PC-3 (cell line): ENCODE data around the gene ARNT2. TPM values are rescaled to one million over a fixed set of nuclear protein-coding genes. Genes with fewer than 3 reads are reported as not detected.

ENCODE experiments used
- ATAC-seq: fragments of 200-7000 bp; cut with Tn5 transposase; 2 replicates; pipeline ENCODE4 v1.9.1; 2020; ENCODE audit warnings: mild to moderate bottlenecking, moderate library complexity
- BruUV-seq: library from RNA; stranded (reverse); fragments of 400-500 nt; replicated peaks from 2 replicates; lab custom pipeline; 2021; lab: Mats Ljungman, UMichigan
- CTCF ChIA-PET: fragments of 300-600 bp; sonication (Branson Sonifier 250); formaldehyde crosslinking; loops from one replicate; lab custom pipeline; 2022; ENCODE audit warnings: antibody characterized with exemption; lab: Charles Lee
- POLR2A ChIA-PET: fragments of 300-600 bp; sonication (Branson Sonifier 250); formaldehyde crosslinking; loops from one replicate; lab custom pipeline; 2022; ENCODE audit warnings: antibody characterized with exemption; ENCODE audit not compliant: unreplicated experiment; lab: Charles Lee
- DNase-seq: peaks from one replicate; pipeline ENCODE4 v3.0.0-alpha.2; 2015
- H2AFZ ChIP-seq: fragments of 300-600 bp; sonication (generic); 2 replicates; pipeline ENCODE4 v1.6.0; 2016; ENCODE audit warnings: antibody characterized with exemption, low read length
- H3F3A ChIP-seq: fragments of 300-600 bp; sonication (generic); one replicate; pipeline ENCODE4 v1.6.0; 2017; ENCODE audit warnings: antibody characterized with exemption, low read length, control low read depth, mild to moderate bottlenecking; ENCODE audit not compliant: unreplicated experiment
- H3K27ac ChIP-seq: fragments of 300-600 bp; sonication (generic); 2 replicates; pipeline ENCODE4 v1.5.1; 2016; ENCODE audit warnings: mild to moderate bottlenecking, low read length
- H3K27me3 ChIP-seq: fragments of 300-600 bp; sonication (generic); 2 replicates; pipeline ENCODE4 v1.6.1; 2016; ENCODE audit warnings: low read length, mixed read lengths
- H3K36me3 ChIP-seq: fragments of 300-600 bp; sonication (generic); 2 replicates; pipeline ENCODE4 v1.6.1; 2016; ENCODE audit warnings: low read depth, mixed run types, low read length, mixed read lengths
- H3K4me1 ChIP-seq: fragments of 300-600 bp; sonication (generic); 2 replicates; pipeline ENCODE4 v1.5.1; 2016; ENCODE audit warnings: low read length; ENCODE audit not compliant: insufficient read depth
- H3K4me2 ChIP-seq: fragments of 300-600 bp; sonication (generic); 2 replicates; pipeline ENCODE4 v1.6.0; 2016; ENCODE audit warnings: low read length
- H3K4me3 ChIP-seq: fragments of 300-600 bp; sonication (generic); 2 replicates; pipeline ENCODE4 v1.5.1; 2016; ENCODE audit warnings: mild to moderate bottlenecking, low read length, mixed read lengths
- H3K79me2 ChIP-seq: fragments of 300-600 bp; sonication (generic); 2 replicates; pipeline ENCODE4 v1.6.1; 2017; ENCODE audit warnings: low read length, mixed read lengths
- H3K9ac ChIP-seq: fragments of 300-600 bp; sonication (generic); 2 replicates; pipeline ENCODE4 v1.6.0; 2016; ENCODE audit warnings: mild to moderate bottlenecking, low read length
- H3K9me2 ChIP-seq: fragments of 300-600 bp; sonication (generic); replicated peaks from 2 replicates; pipeline ENCODE4 v1.6.1; 2016; ENCODE audit warnings: mixed run types, low read length, mixed read lengths
- H3K9me3 ChIP-seq: fragments of 300-600 bp; sonication (generic); 2 replicates; pipeline ENCODE4 v1.6.1; 2016; ENCODE audit warnings: low read length, mixed read lengths
- H4K20me1 ChIP-seq: fragments of 300-600 bp; sonication (generic); 2 replicates; pipeline ENCODE4 v1.6.1; 2016; ENCODE audit warnings: low read length, mixed read lengths
- CTCF ChIP-seq: fragments of 300-600 bp; sonication (generic); conservative IDR thresholded peaks from 2 replicates; pipeline ENCODE4 v1.5.1; 2017; ENCODE audit warnings: antibody characterized with exemption, low read depth, mild to moderate bottlenecking, low read length
- EZH2 ChIP-seq: fragments of 300-600 bp; sonication (generic); IDR thresholded peaks from one replicate; pipeline ENCODE4 v1.6.1; 2017; ENCODE audit warnings: antibody characterized with exemption, mild to moderate bottlenecking, low read length; ENCODE audit not compliant: unreplicated experiment
- EZH2phosphoT487 ChIP-seq: fragments of 300-600 bp; sonication (generic); IDR thresholded peaks from 2 replicates; pipeline ENCODE4 v1.6.1; 2018; ENCODE audit warnings: mild to moderate bottlenecking, antibody characterized with exemption, low read length, borderline replicate concordance
- intact Hi-C: fragments of 100-400 bp; cut with micrococcal nuclease; formaldehyde crosslinking; loops from 2 replicates; pipeline ENCODE4 v1.9.0; 2023
- total RNA-seq: library from RNA; depleted of rRNA; stranded (reverse); fragments of >200 nt; gene quantifications from 2 replicates; pipeline ENCODE4 v1.2.3, GENCODE V29; 2014

The ARNT2 gene
- total RNA-seq, 1 experiment from 2014 or later: 0.11 TPM

- Histone ChIP-seq H2AFZ (no peak overlapping the region), H3K36me3 (no peaks in the 10 kb centered on the region), H3K4me3 (no peak overlapping the region), H3K27me3 (peaks cover 6% of the 10 kb centered on the region), H3K9me3 (no peaks in the 10 kb centered on the region), H3K9me2 (no peaks in the 10 kb centered on the region), H3K4me1 (no peaks in the 10 kb centered on the region), H3F3A (no peaks in the 10 kb centered on the region), H3K4me2 (no peak overlapping the region), H4K20me1 (no peaks in the 10 kb centered on the region), H3K79me2 (no peaks in the 10 kb centered on the region), H3K27ac (no peak overlapping the region), H3K9ac (no peak overlapping the region)
- TF ChIP-seq EZH2phosphoT487 (no peak), CTCF (no peak), EZH2 (no peak)
- ATAC-seq (no peak), DNase-seq (no peak)
- ChIA-PET CTCF (no interaction called here), POLR2A (no interaction called here)
- no TSS peak for BruUV-seq
- intact Hi-C loops: no loop called here
Measured at GRCh38 chr15:80557441-80558234, 153.5 kb downstream of the ARNT2 start.

GRCh38 chr15:80558631-80559319 is 154.6 kb downstream of the ARNT2 start:
- no peak overlapping the region for H3K27ac ChIP-seq
- H3K4me2 ChIP-seq: no peak overlapping the region
- intact Hi-C loops: no loop called here
- H3K36me3 ChIP-seq: no peaks in the 10 kb centered on the region
- DNase-seq (no peak), ATAC-seq (no peak)
- H3K4me3 ChIP-seq: no peak overlapping the region
- no peak for TF ChIP-seq CTCF
- no peak for TF ChIP-seq EZH2phosphoT487
- TF ChIP-seq EZH2: no peak
- no peaks in the 10 kb centered on the region for H3F3A ChIP-seq
- H2AFZ ChIP-seq: no peak overlapping the region
- no peaks in the 10 kb centered on the region for H3K27me3 ChIP-seq
- H3K79me2 ChIP-seq: no peaks in the 10 kb centered on the region
- no peaks in the 10 kb centered on the region for H3K9me3 ChIP-seq
- ChIA-PET CTCF (no interaction called here), POLR2A (no interaction called here)
- H4K20me1 ChIP-seq: no peaks in the 10 kb centered on the region
- no TSS peak for BruUV-seq
- H3K4me1 ChIP-seq: no peaks in the 10 kb centered on the region
- no peak overlapping the region for H3K9ac ChIP-seq
- H3K9me2 ChIP-seq: no peaks in the 10 kb centered on the region

GRCh38 chr15:80559320-80559693 is 155.1 kb downstream of the ARNT2 start:
- Histone ChIP-seq H3K36me3 (no peaks in the 10 kb centered on the region), H2AFZ (no peak overlapping the region), H3K9me2 (no peaks in the 10 kb centered on the region), H4K20me1 (no peaks in the 10 kb centered on the region), H3F3A (no peaks in the 10 kb centered on the region), H3K27ac (no peak overlapping the region), H3K79me2 (no peaks in the 10 kb centered on the region), H3K9ac (no peak overlapping the region), H3K27me3 (no peaks in the 10 kb centered on the region), H3K4me3 (no peak overlapping the region), H3K4me1 (no peaks in the 10 kb centered on the region), H3K9me3 (no peaks in the 10 kb centered on the region), H3K4me2 (no peak overlapping the region)
- no peak for TF ChIP-seq EZH2phosphoT487
- no peak for TF ChIP-seq EZH2
- TF ChIP-seq CTCF: no peak
- DNase-seq (no peak), ATAC-seq (no peak)
- no TSS peak for BruUV-seq
- POLR2A ChIA-PET: no interaction called here
- intact Hi-C loops: no loop called here
- CTCF ChIA-PET: no interaction called here
